K562 (cell line): ENCODE measurements around the gene ETV7. TPM values are rescaled to one million over a fixed set of nuclear protein-coding genes. Genes with fewer than 3 reads are reported as not detected.
A peak's percentile ranks its signal among the peaks of the same experiment; 100 is the strongest.

Source experiments
- ATAC-seq: fragments of 200-7000 bp; cut with Tn5 transposase; 3 replicates; pipeline ENCODE4 v1.9.1; 2020; ENCODE audit warnings: moderate library complexity
- Bru-seq: library from RNA; stranded (reverse); fragments of 400-500 nt; gene quantifications from one replicate; lab custom pipeline; 2021; lab: Mats Ljungman, UMichigan
- BruChase-seq, 2 experiments: library from RNA; stranded (reverse); fragments of 400-500 nt; gene quantifications; one replicate each; lab custom pipeline; 2021; lab: Mats Ljungman, UMichigan
- BruUV-seq: library from RNA; stranded (reverse); fragments of 400-500 nt; replicated peaks from 2 replicates; lab custom pipeline; 2021; lab: Mats Ljungman, UMichigan
- CTCF ChIA-PET: fragments of 300-600 bp; formaldehyde crosslinking; extraction: SDS; loops from one replicate; lab custom pipeline; 2021; ENCODE audit warnings: low intra/inter-chr PET ratio; lab: Yijun Ruan, JAX
- POLR2A ChIA-PET: fragments of 300-600, 350-650 bp; sonication (Branson Sonifier 250); formaldehyde crosslinking; extraction: SDS; loops from one replicate; lab custom pipeline; 2021; ENCODE audit warnings: antibody characterized with exemption, inconsistent platforms; lab: Yijun Ruan, JAX
- DNase-seq, 4 experiments: peaks; one replicate each; pipeline versions ENCODE4 v3.0.0 to v3.0.0-alpha.2; 2011 to 2018; ENCODE audit warnings: low spot score in 3 of 4, mixed read lengths in 3 of 4; ENCODE audit errors: extremely low read depth in 1 of 4
- FAIRE-seq: peaks from 2 replicates; lab custom pipeline; 2011; peaks lifted over from hg19 to GRCh38; lab: Jason Lieb, UNC
- H2AFZ ChIP-seq: 2 replicates; pipeline ENCODE4 v1.6.0; 2011; ENCODE audit warnings: low read depth, low read length, control low read depth, inconsistent platforms
- H3K27ac ChIP-seq: fragments of 200-600 bp; 3 replicates; pipeline ENCODE4 v1.8.0; 2011; ENCODE audit warnings: low read depth, mild to moderate bottlenecking, control low read depth, inconsistent platforms, low read length, moderate library complexity, mixed read lengths; ENCODE audit errors: extremely low read depth
- H3K27me3 ChIP-seq, 2 experiments: fragments of 300-600 bp in 1 of 2; 2 replicates in 1 of 2; 3 replicates in 1 of 2; pipeline versions ENCODE4 v1.6.0 to v1.8.0; 2011; ENCODE audit warnings: inconsistent platforms in 2 of 2, low read length in 2 of 2, mild to moderate bottlenecking in 1 of 2, mixed read lengths in 1 of 2, moderate library complexity in 1 of 2; ENCODE audit not compliant: control insufficient read depth in 2 of 2, insufficient read depth in 2 of 2
- H3K36me3 ChIP-seq: fragments of 300-600 bp; 3 replicates; pipeline ENCODE4 v1.8.0; 2011; ENCODE audit warnings: mild to moderate bottlenecking, low read length, inconsistent platforms; ENCODE audit not compliant: control insufficient read depth, insufficient read depth
- H3K4me1 ChIP-seq, 2 experiments: fragments of 200-600 bp in 1 of 2; replicated peaks in 1 of 2; 2 replicates in 1 of 2; 3 replicates in 1 of 2; pipeline versions ENCODE4 v1.5.1 to v1.8.0; 2011; ENCODE audit warnings: inconsistent platforms in 2 of 2, low read length in 2 of 2, mild to moderate bottlenecking in 1 of 2, mixed read lengths in 1 of 2, moderate library complexity in 1 of 2; ENCODE audit not compliant: control insufficient read depth in 2 of 2, insufficient read depth in 2 of 2
- H3K4me2 ChIP-seq: 2 replicates; pipeline ENCODE4 v1.6.1; 2011; ENCODE audit warnings: low read length, control low read depth, inconsistent platforms, mixed read lengths; ENCODE audit not compliant: insufficient read depth
- H3K4me3 ChIP-seq: fragments of 200-600 bp; sonication (generic), shearing (Covaris generic); 2 replicates; pipeline ENCODE4 v1.5.1; 2016; ENCODE audit warnings: control low read depth, inconsistent platforms
- H3K79me2 ChIP-seq: fragments of 200-600 bp; 3 replicates; pipeline ENCODE4 v1.8.0; 2011; ENCODE audit warnings: low read length, inconsistent platforms; ENCODE audit not compliant: control insufficient read depth, insufficient read depth
- H3K9ac ChIP-seq, 2 experiments: 2 replicates each; pipeline versions ENCODE4 v1.6.0 to v1.6.1; 2011; ENCODE audit warnings: low read depth in 2 of 2, low read length in 2 of 2, control low read depth in 1 of 2, inconsistent platforms in 1 of 2, mild to moderate bottlenecking in 1 of 2, mixed read lengths in 1 of 2; ENCODE audit not compliant: insufficient read depth in 1 of 2
- H3K9me1 ChIP-seq: one replicate; pipeline ENCODE4 v1.6.0; 2011; ENCODE audit warnings: inconsistent platforms, mild to moderate bottlenecking, low read length, moderate library complexity; ENCODE audit not compliant: control insufficient read depth, insufficient read depth
- H3K9me3 ChIP-seq: replicated peaks from 2 replicates; pipeline ENCODE4 v1.5.1; 2011; ENCODE audit warnings: low read depth, low read length, inconsistent platforms; ENCODE audit not compliant: control insufficient read depth, insufficient read depth
- H4K20me1 ChIP-seq: replicated peaks from 2 replicates; pipeline ENCODE4 v1.6.1; 2011; ENCODE audit warnings: low read length, inconsistent platforms, mixed read lengths; ENCODE audit not compliant: control insufficient read depth, insufficient read depth
- CBFA2T2 ChIP-seq: fragments of 450-650 bp; conservative IDR thresholded peaks from 2 replicates; pipeline ENCODE4 v1.6.1; 2017; ENCODE audit warnings: mild to moderate bottlenecking
- CBX8 ChIP-seq: fragments of 200-600 bp; sonication (generic); IDR thresholded peaks from 2 replicates; pipeline ENCODE4 v1.6.1; 2012; ENCODE audit warnings: borderline replicate concordance, mixed run types, low read depth, mild to moderate bottlenecking, moderate library complexity, mixed read lengths, low read length, control low read depth, inconsistent platforms; ENCODE audit not compliant: poor library complexity, severe bottlenecking; ENCODE audit errors: extremely low read depth
- FOXJ3 ChIP-seq: sonication (generic); formaldehyde crosslinking; IDR thresholded peaks from 2 replicates; pipeline ENCODE4 v1.4.0; 2020; ENCODE audit warnings: mild to moderate bottlenecking, missing genetic modification reagents
- GABPB1 ChIP-seq: sonication (generic); formaldehyde crosslinking; IDR thresholded peaks from 2 replicates; pipeline ENCODE4 v1.8.0; 2022; ENCODE audit warnings: mild to moderate bottlenecking, missing genetic modification reagents
- HMGXB4 ChIP-seq: sonication (generic); formaldehyde crosslinking; IDR thresholded peaks from 2 replicates; pipeline ENCODE4 v1.8.1; 2023; ENCODE audit warnings: mild to moderate bottlenecking, missing genetic modification reagents
- KAT7 ChIP-seq: sonication (generic); formaldehyde crosslinking; IDR thresholded peaks from 2 replicates; pipeline ENCODE4 v1.8.0; 2022; ENCODE audit warnings: missing genetic modification reagents, mild to moderate bottlenecking, borderline replicate concordance
- MAZ ChIP-seq, 2 experiments: fragments of 450-650 bp in 1 of 2; sonication (generic) in 1 of 2; formaldehyde crosslinking; IDR thresholded peaks in 1 of 2; conservative IDR thresholded peaks in 1 of 2; 2 replicates each; pipeline versions ENCODE4 v1.4.0 to v1.5.0; 2020; ENCODE audit warnings: mild to moderate bottlenecking in 1 of 2, missing genetic modification reagents in 1 of 2
- PHF20 ChIP-seq: fragments of 450-650 bp; IDR thresholded peaks from 2 replicates; pipeline ENCODE4 v1.6.1; 2018; ENCODE audit not compliant: partially characterized antibody
- ZEB2 ChIP-seq: fragments of 450-650 bp; IDR thresholded peaks from 2 replicates; pipeline ENCODE4 v1.6.1; 2016
- ZNF561 ChIP-seq: fragments of 450-650 bp; formaldehyde crosslinking; conservative IDR thresholded peaks from 2 replicates; pipeline ENCODE4 v1.4.0; 2020; ENCODE audit warnings: mild to moderate bottlenecking, moderate library complexity
- ZNF644 ChIP-seq: fragments of 200-800 bp; sonication (Bioruptor generic); IDR thresholded peaks from 2 replicates; pipeline ENCODE4 v1.6.1; 2016; ENCODE audit warnings: low read depth, missing genetic modification characterization, missing compliant biosample characterization
- WGBS: fragments of 100-300 bp; shearing (Covaris generic); methylation state at CpG from one replicate; pipeline ENCODE4 v1.1.6; 2016; ENCODE audit warnings: low coverage, mixed read lengths; ENCODE audit not compliant: insufficient coverage; ENCODE audit errors: missing lambda C conversion rate; 5-methylcytosine and 5-hydroxymethylcytosine counted together
- in situ Hi-C: fragments of 300-500 bp; cut with MboI; formaldehyde crosslinking; loops from 4 replicates; pipeline ENCODE4 v1.15.0; 2018; ENCODE audit warnings: inconsistent platforms, mixed read lengths
- intact Hi-C: fragments of 100-400 bp; cut with micrococcal nuclease; formaldehyde crosslinking; loops from 2 replicates; pipeline ENCODE4 v1.14.2; 2022
- long read RNA-seq, 3 experiments: library from polyadenylated mRNA in 2 of 3; library from RNA in 1 of 3; unstranded in 2 of 3; stranded (forward) in 1 of 3; transcript quantifications; one replicate each; pipeline ENCODE4 v2.0.0, GENCODE V29; 2019 to 2022
- polyA minus RNA-seq, 3 experiments: library from RNA; depleted of rRNA, polyadenylated mRNA; stranded (reverse); fragments of >200 nt; gene quantifications; 2 replicates each; pipeline ENCODE4 v1.2.3, GENCODE V29; 2011
- polyA plus RNA-seq, 8 experiments: library from polyadenylated mRNA; depleted of rRNA in 4 of 8; stranded (reverse) in 5 of 8; unstranded in 3 of 8; fragments of >200 nt; fragmentation: Nextera tagmentation in 2 of 8; fragmentation: Illumina TruSeq in 1 of 8; extraction: Ambion mirVana in 2 of 8; extraction: Trizol in 1 of 8; gene quantifications; 2 replicates each; pipeline versions ENCODE4 v1.2.1 to v1.2.3, GENCODE V29; 2011 to 2014; ENCODE audit warnings: inconsistent platforms in 1 of 8, missing spikeins in 1 of 8
- total RNA-seq, 7 experiments: library from RNA; depleted of rRNA in 6 of 7; stranded (reverse); fragments of >200 nt in 6 of 7; fragmentation: Illumina TruSeq in 2 of 7; extraction: Trizol in 2 of 7; gene quantifications; 2 replicates each; pipeline versions ENCODE4 v1.2.1 to v1.2.3, GENCODE V29; 2011 to 2021; ENCODE audit warnings: low replicate concordance in 1 of 7

The ETV7 gene
- not detected in 2 replicates for total RNA-seq (2011; cell fraction: chromatin; rRNA removed; ENCODE audit: low replicate concordance)
- not detected in 2 replicates for total RNA-seq (2011; cell fraction: nucleolus; rRNA removed)
- not detected in 2 replicates for total RNA-seq (2011; cell fraction: nucleoplasm; rRNA removed)
- total RNA-seq (2014; rRNA removed) = 0.12 TPM in 1 of 2 replicates, not detected in the other
- 0.16 and 0.22 TPM in 2 replicates for total RNA-seq (2014; rRNA removed; fragmentation: Illumina TruSeq; extraction: Trizol)
- total RNA-seq (2015; rRNA removed; fragmentation: Illumina TruSeq; extraction: Trizol) = not detected in 2 replicates
- 0.16 and 0.22 TPM in 2 replicates for total RNA-seq (2021)
- polyA plus RNA-seq (2011; rRNA removed) = 0.07 TPM in 1 of 2 replicates, not detected in the other
- polyA plus RNA-seq (2011; cell fraction: cytosol; rRNA removed) = not detected in 2 replicates
- polyA plus RNA-seq (2011; cell fraction: nucleus; rRNA removed) = not detected in 2 replicates
- polyA plus RNA-seq (2012) = 0.07 and 0.14 TPM in 2 replicates
- polyA plus RNA-seq (2014; fragmentation: Illumina TruSeq; extraction: Trizol) = 0.12 and 0.32 TPM in 2 replicates
- polyA plus RNA-seq (2014; fragmentation: Nextera tagmentation; extraction: Ambion mirVana) = under 1 TPM; 0.08 to 0.17 TPM
- not detected in 2 replicates for polyA plus RNA-seq (2014; rRNA removed)
- polyA minus RNA-seq (2011; rRNA and poly(A)+ RNA removed) = not detected in 2 replicates
- not detected in 2 replicates for polyA minus RNA-seq (2011; cell fraction: cytosol; rRNA and poly(A)+ RNA removed)
- polyA minus RNA-seq (2011; cell fraction: nucleus; rRNA and poly(A)+ RNA removed) = not detected in 2 replicates
- Bru-seq, nascent RNA = percentile 40 among the genes with signal in this experiment
- percentile 17 among the genes with signal in this experiment for BruChase-seq, experiment 1, labeled RNA remaining after a 2-hour chase
- percentile 23 among the genes with signal in this experiment for BruChase-seq, experiment 2, labeled RNA remaining after a 6-hour chase
- long read RNA-seq, experiment 1, partial matches to known transcripts = 0 of 12 reads
- long read RNA-seq, experiment 1, other reads (novel, unspliced or antisense) = 12 of 12 reads
- long read RNA-seq, experiment 2, partial matches to known transcripts = 0 of 2 reads
- long read RNA-seq, experiment 2, other reads (novel, unspliced or antisense) = 2 of 2 reads
- long read RNA-seq, experiment 3, partial matches to known transcripts = 0 of 1 reads
- long read RNA-seq, experiment 3, other reads (novel, unspliced or antisense) = 1 of 1 reads

- TF ChIP-seq KAT7 (CRISPR knock-in tag) (no peak), CBX8 (no peak), HMGXB4 (CRISPR knock-in tag) (no peak), GABPB1 (CRISPR knock-in tag) (0 out of 2 replicates have a peak, but pooled peaks have one; percentile 18), ZNF561 (CRISPR knock-in tag) (no peak), ZNF644 (tag) (no peak), FOXJ3 (CRISPR knock-in tag) (no peak), PHF20 (no peak), CBFA2T2 (no peak), ZEB2 (peak; percentile 61; the same call in 1 of the 2 replicates), MAZ (CRISPR knock-in tag; conservative IDR thresholded peaks at IDR 0.05 in 1 of 2, IDR thresholded peaks at IDR 0.05 in 1 of 2) (no peak)
- H3K9ac ChIP-seq = peak within 1 kb of the TSS in 1 of 2 experiments; percentile 50; a peak in 1 of 4 replicates
- H2AFZ ChIP-seq = no peak within 1 kb of the TSS
- H4K20me1 ChIP-seq = no peaks in the 10 kb centered on the region
- H3K36me3 ChIP-seq = no peaks in the 10 kb centered on the region
- CTCF ChIA-PET = no interaction called here
- no TSS peak for BruUV-seq
- 19% methylated on average over 58 of the region's 65 CpGs for WGBS
- H3K9me1 ChIP-seq = no peaks in the 10 kb centered on the region
- FAIRE-seq (no peak), DNase-seq (no peak), ATAC-seq (peak; percentile 38)
- no peaks in the 10 kb centered on the region for H3K79me2 ChIP-seq
- POLR2A ChIA-PET = interaction anchor here (1.0 kb wide), 1 partner anchor 8 kb away, joined by 3 read pairs; no protein-coding TSS in a partner anchor
- peak within 1 kb of the TSS; percentile 32; the same call in 1 of the 2 replicates for H3K4me2 ChIP-seq
- H3K27me3 ChIP-seq = peaks cover 46 to 58% of the 10 kb centered on the region in 2 experiments
- H3K4me1 ChIP-seq = peaks cover 0 to 17% of the 10 kb centered on the region in 2 experiments; a peak in 2 of 5 replicates
- in situ Hi-C loops (no loop called here), intact Hi-C loops (no loop called here)
- H3K4me3 ChIP-seq = no peak within 1 kb of the TSS
- no peaks in the 10 kb centered on the region for H3K9me3 ChIP-seq
- H3K27ac ChIP-seq = no peak within 1 kb of the TSS
Observed at GRCh38 chr6:36387440-36388303, at the start of gene ETV7. ETV7 (minus strand) TSS chr6:36387669; CDS start chr6:36387541, 128 bp downstream.
